Activated T-helper 1 cell treated with anti-CD3 and anti-CD28 coated beads, Interleukin-12 subunit alpha, Interleukin-12 subunit beta, Interleukin-2, Interleukin-4 antibody, amounts not matched to agents 30 ng/mL and 10 ng/mL and 1 ng/mL, durations not matched to agents 14 hours and 24 hours and 36 hours (primary cell): ENCODE measurements around the gene CSK. TPM values are rescaled to one million over a fixed set of nuclear protein-coding genes. Genes with fewer than 3 reads are reported as not detected.

Experiments used
- total RNA-seq: library from RNA; stranded (reverse); gene quantifications from 2 replicates; pipeline ENCODE4 v1.2.3, GENCODE V29; 2022

CSK gene
- total RNA-seq, 1 donor from 2014 or later, result 362 TPM

Other genes with a start within 250 kb of the CSK start
- 48.8 and 53.6 TPM in 2 replicates for gene ARID3B, start 240.9 kb upstream of the CSK start, total RNA-seq
- 103 and 107 TPM in 2 replicates for gene CLK3, start 166.2 kb upstream of the CSK start, total RNA-seq
- gene EDC3, start 86.1 kb upstream of the CSK start, total RNA-seq, result 58.4 and 61.4 TPM in 2 replicates
- gene CYP1A1, start 56.6 kb upstream of the CSK start, total RNA-seq, result 0.29 and 0.37 TPM in 2 replicates
- not detected in 2 replicates for gene CYP1A2, start 33.2 kb upstream of the CSK start, total RNA-seq
- 0.75 and 0.93 TPM in 2 replicates for gene LMAN1L, start 30.8 kb downstream of the CSK start, total RNA-seq
- gene CPLX3, start 44.5 kb downstream of the CSK start, total RNA-seq, result 0.17 and 0.29 TPM in 2 replicates
- 52.1 and 52.4 TPM in 2 replicates for gene ULK3, start 61.1 kb downstream of the CSK start, total RNA-seq
- gene SCAMP2, start 91.3 kb downstream of the CSK start, total RNA-seq, result 93.7 and 103 TPM in 2 replicates
- gene MPI, start 108.0 kb downstream of the CSK start, total RNA-seq, result 57.7 and 62.8 TPM in 2 replicates
- 72.6 and 73.2 TPM in 2 replicates for gene FAM219B, start 124.8 kb downstream of the CSK start, total RNA-seq
- 273 and 290 TPM in 2 replicates for gene COX5A, start 156.0 kb downstream of the CSK start, total RNA-seq
- gene RPP25, start 174.7 kb downstream of the CSK start, total RNA-seq, result 13.3 and 15.3 TPM in 2 replicates
- 2.0 and 3.5 TPM in 2 replicates for gene SCAMP5, start 213.5 kb downstream of the CSK start, total RNA-seq
- gene PPCDC, start 241.5 kb downstream of the CSK start, total RNA-seq, result 25.0 and 27.1 TPM in 2 replicates